K562 (cell line): ENCODE data around the gene EPHB6. TPM values are rescaled to one million over a fixed set of nuclear protein-coding genes. Genes with fewer than 3 reads are reported as not detected.

Experiments
- ATAC-seq: fragments of 200-7000 bp; cut with Tn5 transposase; 3 replicates; pipeline ENCODE4 v1.9.1; 2020; ENCODE audit warnings: moderate library complexity
- BruUV-seq: library from RNA; stranded (reverse); fragments of 400-500 nt; replicated peaks from 2 replicates; lab custom pipeline; 2021; lab: Mats Ljungman, UMichigan
- CTCF ChIA-PET: fragments of 300-600 bp; formaldehyde crosslinking; extraction: SDS; loops from one replicate; lab custom pipeline; 2021; ENCODE audit warnings: low intra/inter-chr PET ratio; lab: Yijun Ruan, JAX
- POLR2A ChIA-PET: fragments of 300-600, 350-650 bp; sonication (Branson Sonifier 250); formaldehyde crosslinking; extraction: SDS; loops from one replicate; lab custom pipeline; 2021; ENCODE audit warnings: antibody characterized with exemption, inconsistent platforms; lab: Yijun Ruan, JAX
- DNase-seq, 4 experiments: peaks; one replicate each; pipeline versions ENCODE4 v3.0.0 to v3.0.0-alpha.2; 2011 to 2018; ENCODE audit warnings: low spot score in 3 of 4, mixed read lengths in 3 of 4; ENCODE audit errors: extremely low read depth in 1 of 4
- FAIRE-seq: peaks from 2 replicates; lab custom pipeline; 2011; peaks lifted over from hg19 to GRCh38; lab: Jason Lieb, UNC
- H2AFZ ChIP-seq: 2 replicates; pipeline ENCODE4 v1.6.0; 2011; ENCODE audit warnings: low read depth, low read length, control low read depth, inconsistent platforms
- H3K27ac ChIP-seq: fragments of 200-600 bp; 3 replicates; pipeline ENCODE4 v1.8.0; 2011; ENCODE audit warnings: low read depth, mild to moderate bottlenecking, control low read depth, inconsistent platforms, low read length, moderate library complexity, mixed read lengths; ENCODE audit errors: extremely low read depth
- H3K27me3 ChIP-seq, 2 experiments: fragments of 300-600 bp in 1 of 2; 2 replicates in 1 of 2; 3 replicates in 1 of 2; pipeline versions ENCODE4 v1.6.0 to v1.8.0; 2011; ENCODE audit warnings: inconsistent platforms in 2 of 2, low read length in 2 of 2, mild to moderate bottlenecking in 1 of 2, mixed read lengths in 1 of 2, moderate library complexity in 1 of 2; ENCODE audit not compliant: control insufficient read depth in 2 of 2, insufficient read depth in 2 of 2
- H3K36me3 ChIP-seq: fragments of 300-600 bp; 3 replicates; pipeline ENCODE4 v1.8.0; 2011; ENCODE audit warnings: mild to moderate bottlenecking, low read length, inconsistent platforms; ENCODE audit not compliant: control insufficient read depth, insufficient read depth
- H3K4me1 ChIP-seq, 2 experiments: fragments of 200-600 bp in 1 of 2; replicated peaks in 1 of 2; 2 replicates in 1 of 2; 3 replicates in 1 of 2; pipeline versions ENCODE4 v1.5.1 to v1.8.0; 2011; ENCODE audit warnings: inconsistent platforms in 2 of 2, low read length in 2 of 2, mild to moderate bottlenecking in 1 of 2, mixed read lengths in 1 of 2, moderate library complexity in 1 of 2; ENCODE audit not compliant: control insufficient read depth in 2 of 2, insufficient read depth in 2 of 2
- H3K4me2 ChIP-seq: 2 replicates; pipeline ENCODE4 v1.6.1; 2011; ENCODE audit warnings: low read length, control low read depth, inconsistent platforms, mixed read lengths; ENCODE audit not compliant: insufficient read depth
- H3K4me3 ChIP-seq: fragments of 200-600 bp; sonication (generic), shearing (Covaris generic); 2 replicates; pipeline ENCODE4 v1.5.1; 2016; ENCODE audit warnings: control low read depth, inconsistent platforms
- H3K79me2 ChIP-seq: fragments of 200-600 bp; 3 replicates; pipeline ENCODE4 v1.8.0; 2011; ENCODE audit warnings: low read length, inconsistent platforms; ENCODE audit not compliant: control insufficient read depth, insufficient read depth
- H3K9ac ChIP-seq, 2 experiments: 2 replicates each; pipeline versions ENCODE4 v1.6.0 to v1.6.1; 2011; ENCODE audit warnings: low read depth in 2 of 2, low read length in 2 of 2, control low read depth in 1 of 2, inconsistent platforms in 1 of 2, mild to moderate bottlenecking in 1 of 2, mixed read lengths in 1 of 2; ENCODE audit not compliant: insufficient read depth in 1 of 2
- H3K9me1 ChIP-seq: one replicate; pipeline ENCODE4 v1.6.0; 2011; ENCODE audit warnings: inconsistent platforms, mild to moderate bottlenecking, low read length, moderate library complexity; ENCODE audit not compliant: control insufficient read depth, insufficient read depth
- H3K9me3 ChIP-seq: replicated peaks from 2 replicates; pipeline ENCODE4 v1.5.1; 2011; ENCODE audit warnings: low read depth, low read length, inconsistent platforms; ENCODE audit not compliant: control insufficient read depth, insufficient read depth
- H4K20me1 ChIP-seq: replicated peaks from 2 replicates; pipeline ENCODE4 v1.6.1; 2011; ENCODE audit warnings: low read length, inconsistent platforms, mixed read lengths; ENCODE audit not compliant: control insufficient read depth, insufficient read depth
- E2F5 ChIP-seq: sonication (generic); formaldehyde crosslinking; IDR thresholded peaks from 2 replicates; pipeline ENCODE4 v1.8.0; 2022; ENCODE audit warnings: mild to moderate bottlenecking, missing genetic modification reagents
- MITF ChIP-seq: IDR thresholded peaks from 2 replicates; pipeline ENCODE4 v1.6.1; 2014; ENCODE audit warnings: antibody characterized with exemption
- PHB2 ChIP-seq: fragments of 450-650 bp; IDR thresholded peaks from 2 replicates; pipeline ENCODE4 v1.6.1; 2017; ENCODE audit warnings: low read depth
- PPARD ChIP-seq: fragments of 250-450 bp; sonication (Bioruptor Pico); IDR thresholded peaks from 2 replicates; pipeline ENCODE4 v1.8.0; 2022; ENCODE audit warnings: inconsistent platforms, mild to moderate bottlenecking, moderate library complexity
- SRSF1 ChIP-seq: fragments of 200-400 bp; formaldehyde crosslinking; IDR thresholded peaks from 2 replicates; pipeline ENCODE4 v1.6.1; 2017; ENCODE audit warnings: mild to moderate bottlenecking, low read depth, low read length, moderate library complexity
- TFAP4 ChIP-seq: sonication (generic); formaldehyde crosslinking; IDR thresholded peaks from 2 replicates; pipeline ENCODE4 v1.8.0; 2022; ENCODE audit warnings: missing genetic modification reagents, mild to moderate bottlenecking, moderate library complexity, borderline replicate concordance
- ZNF707 ChIP-seq: fragments of 250-450 bp; sonication (Bioruptor Pico); conservative IDR thresholded peaks from 2 replicates; pipeline ENCODE4 v1.8.0; 2022; ENCODE audit warnings: inconsistent platforms, mild to moderate bottlenecking, moderate library complexity
- WGBS: fragments of 100-300 bp; shearing (Covaris generic); methylation state at CpG from one replicate; pipeline ENCODE4 v1.1.6; 2016; ENCODE audit warnings: low coverage, mixed read lengths; ENCODE audit not compliant: insufficient coverage; ENCODE audit errors: missing lambda C conversion rate; 5-methylcytosine and 5-hydroxymethylcytosine counted together
- in situ Hi-C: fragments of 300-500 bp; cut with MboI; formaldehyde crosslinking; loops from 4 replicates; pipeline ENCODE4 v1.15.0; 2018; ENCODE audit warnings: inconsistent platforms, mixed read lengths
- intact Hi-C: fragments of 100-400 bp; cut with micrococcal nuclease; formaldehyde crosslinking; loops from 2 replicates; pipeline ENCODE4 v1.14.2; 2022
- polyA plus RNA-seq, 8 experiments: library from polyadenylated mRNA; depleted of rRNA in 4 of 8; stranded (reverse) in 5 of 8; unstranded in 3 of 8; fragments of >200 nt; fragmentation: Nextera tagmentation in 2 of 8; fragmentation: Illumina TruSeq in 1 of 8; extraction: Ambion mirVana in 2 of 8; extraction: Trizol in 1 of 8; gene quantifications; 2 replicates each; pipeline versions ENCODE4 v1.2.1 to v1.2.3, GENCODE V29; 2011 to 2014; ENCODE audit warnings: inconsistent platforms in 1 of 8, missing spikeins in 1 of 8
- total RNA-seq, 7 experiments: library from RNA; depleted of rRNA in 6 of 7; stranded (reverse); fragments of >200 nt in 6 of 7; fragmentation: Illumina TruSeq in 2 of 7; extraction: Trizol in 2 of 7; gene quantifications; 2 replicates each; pipeline versions ENCODE4 v1.2.1 to v1.2.3, GENCODE V29; 2011 to 2021; ENCODE audit warnings: low replicate concordance in 1 of 7

The EPHB6 gene
- total and polyA plus RNA-seq, 9 of the 15 experiments (the other 6 are each of a cell fraction or from before 2014, with no cell fraction given) = 1.4 to 123 (median 7.6) TPM

GRCh38 chr7:142915315-142915714 lies 60.4 kb downstream of the EPHB6 start:
- no peaks in the 10 kb centered on the region for H4K20me1 ChIP-seq
- no peak overlapping the region for H3K4me3 ChIP-seq
- H3K9me1 ChIP-seq = no peaks in the 10 kb centered on the region
- CTCF ChIA-PET = no interaction called here
- WGBS = under 1% methylated on average over 8 of the region's 8 CpGs
- no peak overlapping the region for H2AFZ ChIP-seq
- no peaks in the 10 kb centered on the region for H3K79me2 ChIP-seq
- no peak overlapping the region for H3K27ac ChIP-seq
- no peak overlapping the region for H3K4me2 ChIP-seq
- TF ChIP-seq E2F5 = no peak
- TF ChIP-seq SRSF1 = no peak
- no peak for TF ChIP-seq PPARD (CRISPR knock-in tag)
- no peak for TF ChIP-seq TFAP4 (CRISPR knock-in tag)
- TF ChIP-seq MITF = no peak
- no peak for TF ChIP-seq ZNF707 (CRISPR knock-in tag)
- no peak for TF ChIP-seq PHB2
- intact Hi-C loops = no loop called here
- in situ Hi-C loops = no loop called here
- DNase-seq = no peak
- no TSS peak for BruUV-seq
- H3K4me1 ChIP-seq = no peaks in the 10 kb centered on the region
- no peaks in the 10 kb centered on the region for H3K36me3 ChIP-seq
- POLR2A ChIA-PET = interaction anchor here (0.8 kb wide), 1 partner anchor 13 kb away, joined by 3 read pairs; no protein-coding TSS in a partner anchor
- no peak for FAIRE-seq
- H3K27me3 ChIP-seq = peaks cover 8 to 48% of the 10 kb centered on the region in 2 experiments; a peak in 4 of 5 replicates
- peak; percentile 35; the same call in 1 of the 3 replicates for ATAC-seq
- H3K9ac ChIP-seq = no peak overlapping the region
- no peaks in the 10 kb centered on the region for H3K9me3 ChIP-seq
